GM23248 (cell line): ENCODE measurements around the gene KLKB1. TPM values are rescaled to one million over a fixed set of nuclear protein-coding genes. Genes with fewer than 3 reads are reported as not detected.

Experiments
- DNase-seq: peaks from one replicate; pipeline ENCODE4 v3.0.0-alpha.2; 2015
- H2AFZ ChIP-seq: fragments of 200-600 bp; sonication (generic); 2 replicates; pipeline ENCODE4 v1.6.1; 2016; ENCODE audit warnings: antibody characterized with exemption
- H3F3A ChIP-seq: fragments of 200-600 bp; sonication (generic); 2 replicates; pipeline ENCODE4 v1.6.1; 2016; ENCODE audit warnings: mild to moderate bottlenecking, antibody characterized with exemption, mixed run types; ENCODE audit not compliant: insufficient read depth
- H3K27ac ChIP-seq: fragments of 200-600 bp; sonication (generic); 2 replicates; pipeline ENCODE4 v1.5.1; 2016; ENCODE audit warnings: mild to moderate bottlenecking
- H3K27me3 ChIP-seq: fragments of 200-600 bp; sonication (generic); replicated peaks from 2 replicates; pipeline ENCODE4 v1.6.1; 2016; ENCODE audit warnings: mild to moderate bottlenecking; ENCODE audit not compliant: insufficient read depth
- H3K36me3 ChIP-seq: fragments of 200-600 bp; sonication (generic); 2 replicates; pipeline ENCODE4 v1.6.1; 2016; ENCODE audit warnings: low read depth, mild to moderate bottlenecking
- H3K4me1 ChIP-seq: fragments of 200-600 bp; sonication (generic); 2 replicates; pipeline ENCODE4 v1.6.1; 2016; ENCODE audit warnings: mild to moderate bottlenecking; ENCODE audit not compliant: insufficient read depth
- H3K4me2 ChIP-seq: fragments of 200-600 bp; sonication (generic); one replicate; pipeline ENCODE4 v1.6.1; 2016; ENCODE audit warnings: mild to moderate bottlenecking; ENCODE audit not compliant: unreplicated experiment
- H3K4me3 ChIP-seq: fragments of 200-600 bp; sonication (generic); 2 replicates; pipeline ENCODE4 v1.5.1; 2016; ENCODE audit warnings: mild to moderate bottlenecking
- H3K79me2 ChIP-seq: fragments of 200-600 bp; sonication (generic); 2 replicates; pipeline ENCODE4 v1.6.1; 2016; ENCODE audit warnings: mild to moderate bottlenecking; ENCODE audit not compliant: insufficient read depth
- H3K9ac ChIP-seq: fragments of 200-600 bp; sonication (generic); 2 replicates; pipeline ENCODE4 v1.6.1; 2016; ENCODE audit warnings: mild to moderate bottlenecking
- H3K9me2 ChIP-seq: fragments of 200-600 bp; sonication (generic); 2 replicates; pipeline ENCODE4 v1.6.1; 2016; ENCODE audit warnings: mixed run types, mild to moderate bottlenecking, moderate library complexity; ENCODE audit not compliant: insufficient read depth
- H3K9me3 ChIP-seq: fragments of 200-600 bp; sonication (generic); one replicate; pipeline ENCODE4 v1.6.1; 2017; ENCODE audit warnings: low read depth
- H4K20me1 ChIP-seq: fragments of 200-600 bp; sonication (generic); 2 replicates; pipeline ENCODE4 v1.6.0; 2016; ENCODE audit not compliant: insufficient read depth
- EZH2 ChIP-seq: fragments of 200-600 bp; sonication (generic); IDR thresholded peaks from 2 replicates; pipeline ENCODE4 v1.6.1; 2018; ENCODE audit warnings: antibody characterized with exemption, mild to moderate bottlenecking; ENCODE audit not compliant: insufficient read depth, poor library complexity, severe bottlenecking
- EZH2phosphoT487 ChIP-seq: fragments of 200-600 bp; sonication (generic); IDR thresholded peaks from 2 replicates; pipeline ENCODE4 v1.6.1; 2018; ENCODE audit warnings: antibody characterized with exemption, moderate library complexity, mild to moderate bottlenecking, low read depth; ENCODE audit not compliant: insufficient read depth
- WGBS, 2 experiments: methylation state at CpG; one replicate each; pipeline ENCODE4 v1.1.6; 2015 to 2017; ENCODE audit warnings: low lambda C conversion rate in 2 of 2, low coverage in 1 of 2; ENCODE audit errors: missing lambda C conversion rate in 2 of 2; 5-methylcytosine and 5-hydroxymethylcytosine counted together
- in situ Hi-C: fragments of 300-500 bp; cut with MboI; formaldehyde crosslinking; loops from 2 replicates; pipeline ENCODE4 v1.15.0; 2020
- polyA plus RNA-seq: library from polyadenylated mRNA; unstranded; fragments of >200 nt; fragmentation: Nextera tagmentation; extraction: Ambion mirVana; gene quantifications from 2 replicates; pipeline ENCODE4 v1.2.1, GENCODE V29; 2016
- total RNA-seq: library from RNA; depleted of rRNA; stranded (reverse); fragments of >200 nt; shearing (Covaris generic); gene quantifications from 2 replicates; pipeline ENCODE4 v1.2.3, GENCODE V29; 2014

Gene KLKB1
- total and polyA plus RNA-seq, 2 experiments from 2014 or later = not detected

DNA sequence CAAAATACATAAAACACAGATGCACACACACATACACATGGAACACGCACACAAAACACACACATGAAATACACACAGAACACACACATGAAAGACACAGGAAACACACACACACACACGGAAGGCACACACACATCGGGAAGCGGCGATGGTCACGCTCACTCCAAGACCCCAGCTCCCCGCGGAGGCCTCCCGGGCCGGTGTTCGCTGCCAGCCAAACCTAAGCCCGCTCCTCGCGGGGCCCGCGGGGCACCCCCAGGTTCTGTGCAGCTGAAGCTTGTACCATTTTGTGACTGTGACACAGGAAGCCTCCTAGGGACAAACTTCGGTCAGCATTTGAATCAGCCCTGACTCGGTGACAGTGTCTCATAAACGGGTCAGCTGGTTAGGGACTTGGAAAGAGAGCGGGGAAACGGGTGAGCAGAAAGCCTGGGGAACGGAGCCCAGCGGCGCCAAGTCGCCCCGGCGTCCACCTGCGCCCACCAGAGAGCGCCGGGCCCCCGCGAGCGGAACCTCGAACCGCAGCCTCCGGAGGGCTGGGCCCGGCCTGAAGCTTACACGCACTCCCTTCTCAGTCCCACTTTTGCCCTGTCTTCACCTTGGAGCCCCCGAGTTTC lies 70.8 kb downstream of the KLKB1 start:
- Histone ChIP-seq H3K27ac (no peak overlapping the region), H3K4me2 (no peak overlapping the region), H3K4me3 (no peak overlapping the region), H3K9me3 (no peaks in the 10 kb centered on the region), H3K27me3 (peaks cover 30% of the 10 kb centered on the region), H2AFZ (no peak overlapping the region), H3K4me1 (no peaks in the 10 kb centered on the region), H3K79me2 (no peaks in the 10 kb centered on the region), H3K36me3 (no peaks in the 10 kb centered on the region), H3K9me2 (no peaks in the 10 kb centered on the region), H3F3A (no peaks in the 10 kb centered on the region), H3K9ac (no peak overlapping the region), H4K20me1 (no peaks in the 10 kb centered on the region)
- 23 to 24% methylated on average over 39 of the region's 39 CpGs for WGBS, 2 experiments
- DNase-seq = no peak
- in situ Hi-C loops = loop anchor here (10.0 kb wide), 1 partner anchor 287 kb away; no protein-coding TSS in a partner anchor
- no peak for TF ChIP-seq EZH2phosphoT487
- TF ChIP-seq EZH2 = no peak

DNA sequence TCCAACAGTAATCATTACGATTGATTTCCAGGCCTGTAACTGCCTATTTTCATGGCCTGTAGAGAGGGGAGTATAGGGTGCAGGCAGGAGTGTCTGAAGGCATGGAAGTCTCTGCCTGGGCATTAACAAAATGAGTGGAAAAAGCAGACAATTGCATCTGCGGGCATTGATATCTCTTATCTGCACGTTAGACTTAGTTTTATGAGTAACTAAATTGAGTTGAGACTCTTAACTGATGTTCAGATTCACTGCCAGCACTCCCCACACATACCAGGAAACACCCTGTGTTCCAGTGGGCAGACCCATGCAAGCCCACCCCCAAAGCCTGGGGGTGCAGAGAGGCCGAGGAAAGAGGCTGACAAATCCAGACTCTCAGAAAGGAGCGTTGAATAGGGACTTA lies 72.0 kb downstream of the KLKB1 start:
- no peak overlapping the region for H3K9ac ChIP-seq
- no peaks in the 10 kb centered on the region for H3K9me2 ChIP-seq
- H3K79me2 ChIP-seq = no peaks in the 10 kb centered on the region
- no peaks in the 10 kb centered on the region for H4K20me1 ChIP-seq
- H3K9me3 ChIP-seq = no peaks in the 10 kb centered on the region
- H3K4me1 ChIP-seq = no peaks in the 10 kb centered on the region
- H3K4me2 ChIP-seq = no peak overlapping the region
- TF ChIP-seq EZH2phosphoT487 (no peak), EZH2 (no peak)
- H3F3A ChIP-seq = no peaks in the 10 kb centered on the region
- no peak for DNase-seq
- in situ Hi-C loops = loop anchor here (10.0 kb wide), 1 partner anchor 286 kb away; no protein-coding TSS in a partner anchor
- H3K27ac ChIP-seq = no peak overlapping the region
- WGBS, 2 experiments = 54% methylated on average over 5 of the region's 5 CpGs
- no peak overlapping the region for H2AFZ ChIP-seq
- H3K4me3 ChIP-seq = no peak overlapping the region
- H3K27me3 ChIP-seq = peaks cover 30% of the 10 kb centered on the region
- H3K36me3 ChIP-seq = no peaks in the 10 kb centered on the region

DNA sequence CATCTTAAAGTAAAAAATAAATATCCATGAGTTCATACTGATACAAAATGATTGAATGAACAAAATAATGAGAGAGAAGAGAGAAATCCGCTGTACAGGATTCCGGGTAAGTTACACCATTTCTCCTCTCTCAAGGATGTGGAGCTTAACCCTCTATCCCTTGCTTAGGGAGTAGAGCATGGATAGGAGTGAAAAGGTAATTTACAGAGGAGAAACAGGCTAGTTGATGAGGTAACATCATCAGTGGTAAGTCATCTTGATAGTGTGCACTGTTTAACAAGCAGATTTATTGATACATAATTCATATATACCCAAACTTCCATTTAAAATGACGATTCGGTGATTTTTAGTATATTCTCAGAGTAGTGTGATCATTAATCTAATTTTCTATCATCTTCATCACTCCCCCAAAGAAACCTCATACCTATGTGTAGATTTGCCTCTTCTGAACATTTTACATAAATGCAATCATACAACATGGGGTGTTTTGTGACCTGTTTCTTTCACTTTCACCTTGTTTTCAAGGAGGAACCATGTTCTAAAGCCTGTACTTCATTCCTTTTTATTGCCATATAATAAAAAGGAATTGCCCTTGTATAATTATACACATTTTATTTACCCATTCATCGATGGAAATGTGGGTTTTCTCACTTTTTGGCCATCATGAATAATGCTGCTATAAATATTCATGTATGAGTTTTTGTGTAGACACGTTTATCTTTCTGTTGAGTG lies 73.5 kb downstream of the KLKB1 start:
- in situ Hi-C loops = no loop called here
- no peak overlapping the region for H3K4me2 ChIP-seq
- H4K20me1 ChIP-seq = no peaks in the 10 kb centered on the region
- H3K27me3 ChIP-seq = peaks cover 30% of the 10 kb centered on the region
- H3K36me3 ChIP-seq = no peaks in the 10 kb centered on the region
- H3F3A ChIP-seq = no peaks in the 10 kb centered on the region
- WGBS, 2 experiments = 50 to 54% methylated on average over 6 of the region's 6 CpGs
- no peaks in the 10 kb centered on the region for H3K9me3 ChIP-seq
- no peak overlapping the region for H3K4me3 ChIP-seq
- no peak overlapping the region for H2AFZ ChIP-seq
- no peaks in the 10 kb centered on the region for H3K79me2 ChIP-seq
- no peaks in the 10 kb centered on the region for H3K9me2 ChIP-seq
- no peak overlapping the region for H3K9ac ChIP-seq
- no peak for TF ChIP-seq EZH2
- TF ChIP-seq EZH2phosphoT487 = no peak
- DNase-seq = no peak
- no peaks in the 10 kb centered on the region for H3K4me1 ChIP-seq
- H3K27ac ChIP-seq = no peak overlapping the region

DNA sequence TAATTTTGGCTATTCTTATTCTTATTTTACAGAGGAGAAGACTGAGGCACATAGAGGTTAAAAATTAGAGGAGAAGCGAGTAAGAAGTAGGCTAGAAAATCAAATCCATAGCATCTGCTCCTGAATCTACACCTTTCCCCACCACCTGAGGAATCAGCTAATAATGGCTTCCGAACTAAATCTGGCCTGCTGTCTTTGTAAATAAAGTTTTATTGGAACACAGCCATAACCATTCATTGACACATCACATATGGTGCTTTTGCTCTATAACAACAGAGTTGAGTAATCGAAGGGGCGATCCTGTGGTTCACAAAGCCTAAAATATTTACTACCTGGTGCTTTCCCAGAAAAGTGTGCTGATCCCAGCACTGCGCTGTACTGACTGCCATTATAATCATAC lies 76.9 kb downstream of the KLKB1 start:
- WGBS, 2 experiments = 44 to 50% methylated on average over 5 of the region's 5 CpGs
- in situ Hi-C loops = no loop called here
- H3K27ac ChIP-seq = no peak overlapping the region
- no peaks in the 10 kb centered on the region for H3K4me1 ChIP-seq
- no peak overlapping the region for H3K4me2 ChIP-seq
- H3K9ac ChIP-seq = no peak overlapping the region
- peaks cover 19% of the 10 kb centered on the region for H3K27me3 ChIP-seq
- no peak for DNase-seq
- H3F3A ChIP-seq = no peaks in the 10 kb centered on the region
- TF ChIP-seq EZH2phosphoT487 (no peak), EZH2 (no peak)
- H3K9me2 ChIP-seq = no peaks in the 10 kb centered on the region
- H3K36me3 ChIP-seq = no peaks in the 10 kb centered on the region
- no peak overlapping the region for H3K4me3 ChIP-seq
- no peak overlapping the region for H2AFZ ChIP-seq
- no peaks in the 10 kb centered on the region for H4K20me1 ChIP-seq
- no peaks in the 10 kb centered on the region for H3K9me3 ChIP-seq
- no peaks in the 10 kb centered on the region for H3K79me2 ChIP-seq
